RWPE2 (cell line): ENCODE measurements around the gene LARP4B.
"Not testable (repeated sequence)": the region's sequence is repeated elsewhere in the genome, so short reads cannot be mapped to it uniquely, and the experiment has no call there.

ENCODE experiments used
- ATAC-seq: fragments of 200-7000 bp; cut with Tn5 transposase; 3 replicates; pipeline ENCODE4 v1.9.1; 2021; ENCODE audit warnings: low read depth
- DNase-seq: peaks from one replicate; pipeline ENCODE4 v3.0.0-alpha.2; 2020; ENCODE audit warnings: low spot score
- H3K27ac ChIP-seq: fragments of 450-650 bp; 2 replicates; pipeline ENCODE4 v1.5.1; 2017; ENCODE audit warnings: mild to moderate bottlenecking; ENCODE audit not compliant: poor library complexity, severe bottlenecking
- H3K27me3 ChIP-seq: fragments of 250-450 bp; sonication (Bioruptor Pico); 2 replicates; pipeline ENCODE4 v1.5.1; 2021; ENCODE audit warnings: mild to moderate bottlenecking, moderate library complexity; ENCODE audit not compliant: insufficient read depth, poor library complexity, severe bottlenecking
- H3K36me3 ChIP-seq: fragments of 250-450 bp; sonication (Bioruptor Pico); 2 replicates; pipeline ENCODE4 v1.5.1; 2020; ENCODE audit warnings: low read depth, mild to moderate bottlenecking, moderate library complexity
- H3K4me1 ChIP-seq: fragments of 250-450 bp; sonication (Bioruptor Pico); 2 replicates; pipeline ENCODE4 v1.5.1; 2021; ENCODE audit warnings: mild to moderate bottlenecking, moderate library complexity; ENCODE audit not compliant: insufficient read depth, poor library complexity, severe bottlenecking
- H3K4me3 ChIP-seq: fragments of 250-450 bp; sonication (Bioruptor Pico); 2 replicates; pipeline ENCODE4 v1.5.1; 2021; ENCODE audit warnings: mild to moderate bottlenecking, moderate library complexity; ENCODE audit not compliant: severe bottlenecking
- H3K9me3 ChIP-seq: fragments of 250-450 bp; sonication (Bioruptor Pico); 2 replicates; pipeline ENCODE4 v1.5.1; 2021; ENCODE audit warnings: mild to moderate bottlenecking, moderate library complexity; ENCODE audit not compliant: severe bottlenecking
- TF ChIP-seq, protein P1 (sequence below): fragments of 450-650 bp; IDR thresholded peaks from one replicate; pipeline ENCODE4 v1.5.1; 2017; ENCODE audit warnings: mild to moderate bottlenecking, moderate library complexity; ENCODE audit not compliant: poor library complexity, severe bottlenecking

The LARP4B gene

DNA sequence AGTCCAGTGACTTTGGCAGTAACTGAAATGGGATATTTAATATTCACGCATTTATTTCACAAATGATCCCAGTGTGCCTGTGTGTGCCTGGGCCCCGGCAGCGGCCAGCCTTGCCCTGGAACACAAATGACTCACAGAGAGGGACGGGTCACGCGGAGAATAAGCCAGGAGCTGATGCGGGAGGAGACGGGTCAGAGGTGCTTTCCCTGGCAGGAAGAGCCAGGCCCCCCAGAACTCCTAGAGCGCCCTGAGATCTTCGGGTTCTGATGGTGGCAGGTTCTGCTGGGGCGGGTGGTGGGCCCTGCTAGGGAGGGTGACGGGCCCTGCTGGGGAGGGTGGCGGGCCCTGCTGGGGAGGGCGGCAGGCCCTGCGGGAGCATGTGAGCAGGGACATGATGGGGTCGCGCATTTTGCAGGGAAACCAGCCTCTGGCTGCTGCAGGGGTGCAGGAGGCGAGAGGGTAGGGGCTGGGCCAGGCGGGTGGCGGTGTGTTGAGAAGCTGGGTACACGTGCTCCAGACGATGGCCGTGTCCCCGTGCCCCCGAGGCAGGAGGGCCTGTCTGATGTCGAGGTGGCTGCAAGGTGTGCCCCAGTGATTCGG, 157.8 kb downstream of the LARP4B start:
- TF ChIP-seq, protein P1, sequence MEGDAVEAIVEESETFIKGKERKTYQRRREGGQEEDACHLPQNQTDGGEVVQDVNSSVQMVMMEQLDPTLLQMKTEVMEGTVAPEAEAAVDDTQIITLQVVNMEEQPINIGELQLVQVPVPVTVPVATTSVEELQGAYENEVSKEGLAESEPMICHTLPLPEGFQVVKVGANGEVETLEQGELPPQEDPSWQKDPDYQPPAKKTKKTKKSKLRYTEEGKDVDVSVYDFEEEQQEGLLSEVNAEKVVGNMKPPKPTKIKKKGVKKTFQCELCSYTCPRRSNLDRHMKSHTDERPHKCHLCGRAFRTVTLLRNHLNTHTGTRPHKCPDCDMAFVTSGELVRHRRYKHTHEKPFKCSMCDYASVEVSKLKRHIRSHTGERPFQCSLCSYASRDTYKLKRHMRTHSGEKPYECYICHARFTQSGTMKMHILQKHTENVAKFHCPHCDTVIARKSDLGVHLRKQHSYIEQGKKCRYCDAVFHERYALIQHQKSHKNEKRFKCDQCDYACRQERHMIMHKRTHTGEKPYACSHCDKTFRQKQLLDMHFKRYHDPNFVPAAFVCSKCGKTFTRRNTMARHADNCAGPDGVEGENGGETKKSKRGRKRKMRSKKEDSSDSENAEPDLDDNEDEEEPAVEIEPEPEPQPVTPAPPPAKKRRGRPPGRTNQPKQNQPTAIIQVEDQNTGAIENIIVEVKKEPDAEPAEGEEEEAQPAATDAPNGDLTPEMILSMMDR, result no peak
- no peak for ATAC-seq

DNA sequence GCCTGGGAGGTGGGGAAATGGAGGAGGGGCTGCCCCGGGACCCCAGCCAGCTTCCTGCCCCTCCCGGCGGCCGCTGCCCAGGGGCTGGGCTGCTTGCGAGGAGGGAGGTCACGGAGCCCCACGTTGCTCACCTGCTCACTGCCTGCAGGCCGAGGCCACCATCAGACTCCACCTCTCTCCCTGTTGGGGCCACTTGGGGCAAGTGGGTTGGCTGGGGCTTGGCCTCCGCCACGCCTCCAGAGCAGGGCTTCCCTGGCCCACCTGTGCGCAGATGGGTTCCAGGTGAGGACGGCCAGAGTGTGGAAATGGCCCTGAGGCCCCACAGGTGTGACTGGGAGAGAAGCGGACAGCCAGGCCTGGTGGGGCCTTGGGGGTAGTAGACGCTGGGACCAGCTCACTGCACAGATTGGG, 159.3 kb downstream of the LARP4B start:
- no peak for ATAC-seq

More for the DNA sequence above, 157.8 kb downstream of the LARP4B start:
- Histone ChIP-seq H3K4me1 (no peaks in the 10 kb centered on the region), H3K36me3 (no peaks in the 10 kb centered on the region), H3K9me3 (no peaks in the 10 kb centered on the region), H3K4me3 (no peak overlapping the region), H3K27ac (no peak overlapping the region), H3K27me3 (no peaks in the 10 kb centered on the region)
- no peak for DNase-seq

DNA sequence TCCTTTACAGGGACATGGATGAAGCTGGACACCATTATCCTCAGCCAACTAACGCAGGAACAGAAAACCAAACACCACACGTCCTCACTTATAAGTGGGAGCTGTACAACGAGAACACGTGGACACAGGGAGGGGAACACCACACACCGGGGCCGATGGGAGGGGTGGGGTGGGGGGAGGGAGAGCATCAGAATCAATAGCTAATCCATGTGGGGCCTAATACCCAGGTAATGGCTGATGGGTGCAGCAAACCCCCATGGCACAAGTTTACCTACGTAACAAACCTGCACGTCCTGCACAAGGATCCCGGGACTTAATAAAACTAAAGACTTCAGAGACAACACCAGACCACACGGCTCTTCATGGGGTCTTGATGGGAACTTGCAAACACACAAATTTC, 159.9 kb downstream of the LARP4B start:
- Histone ChIP-seq H3K27ac (no peak overlapping the region), H3K36me3 (no peaks in the 10 kb centered on the region), H3K4me3 (no peak overlapping the region), H3K9me3 (no peaks in the 10 kb centered on the region), H3K4me1 (no peaks in the 10 kb centered on the region), H3K27me3 (no peaks in the 10 kb centered on the region)
- TF ChIP-seq, protein P1, result no peak
- no peak for DNase-seq
- no peak for ATAC-seq

More for the DNA sequence above, 159.3 kb downstream of the LARP4B start:
- Histone ChIP-seq H3K27me3 (no peaks in the 10 kb centered on the region), H3K4me3 (no peak overlapping the region), H3K36me3 (no peaks in the 10 kb centered on the region), H3K9me3 (no peaks in the 10 kb centered on the region), H3K27ac (no peak overlapping the region), H3K4me1 (no peaks in the 10 kb centered on the region)
- TF ChIP-seq, protein P1, result no peak
- no peak for DNase-seq

DNA sequence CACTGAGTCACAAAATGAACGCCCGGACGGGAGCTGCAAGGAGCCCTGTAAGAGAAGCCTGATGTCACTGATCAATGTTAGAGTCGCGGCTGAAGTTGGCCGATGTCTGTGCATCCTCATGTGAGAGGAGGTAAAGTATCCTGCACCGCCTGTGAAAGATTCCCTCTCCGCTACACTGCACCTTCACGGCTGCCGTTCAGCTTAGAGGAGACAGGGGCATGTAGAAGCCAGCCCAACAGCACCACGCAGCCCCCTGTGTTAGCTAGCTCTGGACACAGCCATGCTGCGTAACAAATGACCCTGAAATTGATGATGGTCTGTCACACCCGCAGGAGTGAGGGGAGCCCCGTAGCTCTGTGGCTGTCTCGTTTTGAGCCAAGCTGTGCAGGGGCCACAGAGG, 160.5 kb downstream of the LARP4B start:
- no peak for ATAC-seq

DNA sequence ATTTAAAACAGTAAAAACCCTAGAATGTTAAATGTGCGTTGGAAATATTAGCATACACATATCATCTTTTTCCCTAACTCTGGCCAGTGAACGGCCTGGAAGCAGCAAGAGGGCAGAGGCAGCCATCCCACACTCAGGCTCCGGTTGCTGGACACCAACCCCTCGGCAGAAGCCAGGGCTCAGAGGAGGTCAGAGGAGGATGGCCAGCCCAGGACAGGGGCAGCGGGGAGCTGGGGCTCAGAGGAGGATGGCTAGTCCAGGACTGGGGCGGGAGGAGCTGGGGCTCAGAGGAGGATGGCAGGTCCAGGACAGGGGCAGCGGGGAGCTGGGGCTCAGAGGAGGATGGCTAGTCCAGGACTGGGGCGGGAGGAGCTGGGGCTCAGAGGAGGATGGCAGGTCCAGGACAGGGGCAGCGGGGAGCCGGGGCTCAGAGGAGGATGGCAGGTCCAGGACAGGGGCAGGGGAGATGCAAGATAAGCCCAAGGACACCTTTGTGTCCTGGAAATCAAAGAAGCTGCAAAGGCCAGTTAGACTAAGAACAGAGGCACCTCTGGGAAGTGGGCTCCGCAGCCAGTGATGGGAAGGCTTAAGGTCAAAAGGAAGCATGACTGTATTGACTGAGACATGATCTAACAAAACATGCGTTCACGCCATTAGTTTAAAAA, 161.3 kb downstream of the LARP4B start:
- not testable (repeated sequence) for H3K4me1 ChIP-seq, H3K4me3 ChIP-seq, H3K27me3 ChIP-seq, ATAC-seq, H3K36me3 ChIP-seq, H3K27ac ChIP-seq, H3K9me3 ChIP-seq, DNase-seq

More for the DNA sequence above, 160.5 kb downstream of the LARP4B start:
- no peaks in the 10 kb centered on the region for H3K27me3 ChIP-seq
- DNase-seq, result no peak
- H3K4me3 ChIP-seq, result no peak overlapping the region
- H3K27ac ChIP-seq, result no peak overlapping the region
- no peaks in the 10 kb centered on the region for H3K36me3 ChIP-seq
- H3K4me1 ChIP-seq, result no peaks in the 10 kb centered on the region
- TF ChIP-seq, protein P1, result no peak
- no peaks in the 10 kb centered on the region for H3K9me3 ChIP-seq
